ENCODE data around the gene RMC1. TPM values are rescaled to one million over a fixed set of nuclear protein-coding genes. Genes with fewer than 3 reads are reported as not detected.

The RMC1 gene
- total RNA-seq, 4 donors from 2014 or later, result 16.6 to 20.2 (median 18.4) TPM

DNA sequence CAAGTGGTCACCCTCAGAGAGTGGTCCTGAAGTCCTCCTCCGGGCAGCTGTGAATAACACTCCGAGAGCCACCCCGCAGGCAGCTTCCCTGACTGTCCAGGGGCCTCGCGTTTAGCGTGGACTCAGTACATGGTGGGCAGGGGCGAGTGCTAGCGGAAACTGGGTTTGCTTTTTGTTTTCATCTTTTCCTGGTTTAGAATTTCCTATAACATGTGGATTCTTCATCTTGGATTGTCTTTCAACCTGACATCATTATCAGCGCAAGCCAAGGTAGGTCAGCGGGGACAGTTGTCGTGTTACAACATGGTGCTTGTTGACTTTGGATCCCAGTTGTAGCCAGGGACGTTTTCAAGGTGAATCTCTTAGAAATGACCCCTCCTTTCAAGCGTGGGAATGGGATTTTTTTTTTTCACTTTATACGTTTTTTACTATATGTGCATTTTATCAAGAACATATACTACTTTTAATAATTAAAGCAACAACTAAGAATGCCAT, 20.9 kb downstream of the RMC1 start:
- Histone ChIP-seq H3K9me3 (no peaks in the 10 kb centered on the region), H3K4me3 (no peak overlapping the region), H3K27ac (peak overlapping the region; percentile 14 to 40 (median 30)), H3K4me1 (peaks cover 0 to 54% (median 34%) of the 10 kb centered on the region in 3 donors), H3K27me3 (no peaks in the 10 kb centered on the region), H3K36me3 (peaks cover 9 to 96% (median 45%) of the 10 kb centered on the region in 3 donors)
- TF ChIP-seq POLR2A (IDR thresholded peaks at IDR 0.05), result no peak
- TF ChIP-seq, protein P1, sequence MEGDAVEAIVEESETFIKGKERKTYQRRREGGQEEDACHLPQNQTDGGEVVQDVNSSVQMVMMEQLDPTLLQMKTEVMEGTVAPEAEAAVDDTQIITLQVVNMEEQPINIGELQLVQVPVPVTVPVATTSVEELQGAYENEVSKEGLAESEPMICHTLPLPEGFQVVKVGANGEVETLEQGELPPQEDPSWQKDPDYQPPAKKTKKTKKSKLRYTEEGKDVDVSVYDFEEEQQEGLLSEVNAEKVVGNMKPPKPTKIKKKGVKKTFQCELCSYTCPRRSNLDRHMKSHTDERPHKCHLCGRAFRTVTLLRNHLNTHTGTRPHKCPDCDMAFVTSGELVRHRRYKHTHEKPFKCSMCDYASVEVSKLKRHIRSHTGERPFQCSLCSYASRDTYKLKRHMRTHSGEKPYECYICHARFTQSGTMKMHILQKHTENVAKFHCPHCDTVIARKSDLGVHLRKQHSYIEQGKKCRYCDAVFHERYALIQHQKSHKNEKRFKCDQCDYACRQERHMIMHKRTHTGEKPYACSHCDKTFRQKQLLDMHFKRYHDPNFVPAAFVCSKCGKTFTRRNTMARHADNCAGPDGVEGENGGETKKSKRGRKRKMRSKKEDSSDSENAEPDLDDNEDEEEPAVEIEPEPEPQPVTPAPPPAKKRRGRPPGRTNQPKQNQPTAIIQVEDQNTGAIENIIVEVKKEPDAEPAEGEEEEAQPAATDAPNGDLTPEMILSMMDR (IDR thresholded peaks at IDR 0.05), result no peak
- whole genome bisulfite sequencing, 2 donors, result 86 to 93% methylated on average over 11 to 12 of the region's 14 CpGs
- intact Hi-C loops (cut with DNase I), result no loop called here
- no peak for DNase-seq

DNA sequence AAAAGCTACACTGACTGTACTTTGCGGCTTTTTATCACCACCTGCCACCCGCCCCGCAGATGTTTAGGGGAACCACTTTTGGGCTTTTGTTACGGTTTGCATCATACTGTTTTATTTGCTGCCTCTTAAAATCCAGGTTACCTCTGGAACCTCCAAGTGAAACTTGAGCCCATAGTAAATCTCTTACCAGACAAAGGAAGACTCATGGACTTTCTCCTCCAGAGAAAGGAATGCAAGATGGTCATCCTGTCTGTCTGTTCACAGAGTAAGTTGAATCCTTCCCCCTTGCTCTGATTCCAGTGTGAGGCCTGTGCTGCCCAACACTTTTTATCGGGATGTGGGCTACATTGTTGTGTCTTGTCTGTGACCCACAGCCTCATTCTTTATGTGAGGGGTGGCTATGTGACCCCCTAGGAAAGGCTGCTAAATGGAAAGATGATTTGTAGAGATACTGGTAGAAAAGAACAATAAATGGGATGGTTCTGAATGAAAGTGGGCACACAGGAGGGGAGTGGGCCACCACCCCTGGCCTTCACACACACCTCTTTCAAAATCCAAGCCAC, 23.3 kb downstream of the RMC1 start:
- H3K27me3 ChIP-seq, result no peaks in the 10 kb centered on the region
- no peaks in the 10 kb centered on the region for H3K9me3 ChIP-seq
- H3K4me1 ChIP-seq, result peaks cover 0 to 44% (median 28%) of the 10 kb centered on the region in 3 donors
- H3K36me3 ChIP-seq, result peaks cover 11 to 96% (median 30%) of the 10 kb centered on the region in 3 donors
- no peak overlapping the region for H3K4me3 ChIP-seq
- TF ChIP-seq POLR2A (IDR thresholded peaks at IDR 0.05), result no peak
- TF ChIP-seq, protein P1 (IDR thresholded peaks at IDR 0.05), result no peak
- no peak for DNase-seq
- WGBS, 2 donors, result 95 to 96% methylated on average over 4 to 5 of the region's 5 CpGs
- intact Hi-C loops (cut with DNase I), result no loop called here
- no peak overlapping the region for H3K27ac ChIP-seq

- WGBS, 2 donors, result 74 to 81% methylated on average over 19 to 20 of the region's 20 CpGs
- no peak for DNase-seq
- H3K27ac ChIP-seq, result peak overlapping the region in 3 of 4 donors; percentile 36 to 45 (median 44)
- no peak overlapping the region for H3K4me3 ChIP-seq
- H3K27me3 ChIP-seq, result no peaks in the 10 kb centered on the region
- TF ChIP-seq, protein P1 (IDR thresholded peaks at IDR 0.05), result peak in 1 of 6 experiments; percentile 15
- TF ChIP-seq POLR2A (IDR thresholded peaks at IDR 0.05), result no peak
- H3K4me1 ChIP-seq, result peaks cover 0 to 28% (median 9%) of the 10 kb centered on the region in 3 donors
- peaks cover 14 to 100% (median 42%) of the 10 kb centered on the region in 3 donors for H3K36me3 ChIP-seq
- no peaks in the 10 kb centered on the region for H3K9me3 ChIP-seq
- intact Hi-C loops (cut with DNase I), result no loop called here
These were observed 25.5 kb downstream of the RMC1 start for GRCh38 chr18:23528580-23529472.

DNA sequence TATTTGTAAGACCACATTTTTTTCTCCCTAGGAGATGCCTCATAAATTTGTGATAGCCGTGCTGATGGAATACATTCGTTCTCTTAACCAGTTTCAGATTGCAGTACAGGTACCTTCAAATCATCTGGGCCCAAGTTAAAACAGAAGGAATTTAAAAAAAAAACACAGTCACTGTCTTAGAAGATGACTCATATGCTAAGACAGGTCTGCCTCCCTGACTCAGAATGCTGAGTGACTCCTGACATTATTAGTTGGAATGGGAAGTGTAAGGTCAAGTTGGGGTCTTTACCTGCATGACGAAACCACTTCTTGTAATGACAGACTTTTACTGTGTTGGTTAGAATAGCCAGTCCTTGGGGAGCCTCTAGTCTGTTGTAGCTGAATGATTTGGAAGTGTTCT, 26.3 kb downstream of the RMC1 start:
- Histone ChIP-seq H3K4me3 (no peak overlapping the region), H3K27ac (peak overlapping the region in 2 of 4 donors; percentile 5 to 36), H3K36me3 (peaks cover 14 to 100% (median 50%) of the 10 kb centered on the region in 3 donors), H3K4me1 (peaks cover 0 to 24% (median 9%) of the 10 kb centered on the region in 3 donors), H3K27me3 (no peaks in the 10 kb centered on the region), H3K9me3 (no peaks in the 10 kb centered on the region)
- intact Hi-C loops (cut with DNase I), result no loop called here
- TF ChIP-seq, protein P1 (IDR thresholded peaks at IDR 0.05), result no peak
- no peak for TF ChIP-seq POLR2A (IDR thresholded peaks at IDR 0.05)
- WGBS, 2 donors, result 40 to 58% methylated on average over 3 of the region's 3 CpGs
- DNase-seq, result no peak

DNA sequence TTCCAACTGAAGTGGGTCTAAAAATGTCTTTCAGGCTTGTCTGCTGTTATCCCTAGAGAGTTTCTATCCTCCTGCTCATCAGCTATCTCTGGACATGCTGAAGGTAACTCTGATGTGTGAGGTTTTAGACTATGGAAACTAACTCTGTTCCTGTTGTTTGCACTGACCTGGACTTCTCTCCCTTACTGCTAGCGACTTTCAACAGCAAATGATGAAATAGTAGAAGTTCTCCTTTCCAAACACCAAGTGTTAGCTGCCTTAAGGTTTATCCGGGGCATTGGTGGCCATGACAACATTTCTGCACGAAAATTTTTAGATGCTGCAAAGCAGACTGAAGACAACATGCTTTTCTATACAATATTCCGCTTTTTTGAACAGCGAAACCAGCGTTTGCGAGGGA, 26.9 kb downstream of the RMC1 start:
- intact Hi-C loops (cut with DNase I), result no loop called here
- no peaks in the 10 kb centered on the region for H3K9me3 ChIP-seq
- peaks cover 0 to 24% (median 9%) of the 10 kb centered on the region in 3 donors for H3K4me1 ChIP-seq
- WGBS, 2 donors, result 75 to 86% methylated on average over 4 to 7 of the region's 7 CpGs
- H3K27ac ChIP-seq, result peak overlapping the region in 1 of 4 donors; percentile 5
- no peak for TF ChIP-seq POLR2A (IDR thresholded peaks at IDR 0.05)
- no peaks in the 10 kb centered on the region for H3K27me3 ChIP-seq
- H3K36me3 ChIP-seq, result peaks cover 19 to 100% (median 50%) of the 10 kb centered on the region in 3 donors
- DNase-seq, result no peak
- H3K4me3 ChIP-seq, result no peak overlapping the region
